ENCODE results near the gene TMEM62.
A peak's percentile ranks its signal among the peaks of the same experiment; 100 is the strongest.

Gene TMEM62

DNA sequence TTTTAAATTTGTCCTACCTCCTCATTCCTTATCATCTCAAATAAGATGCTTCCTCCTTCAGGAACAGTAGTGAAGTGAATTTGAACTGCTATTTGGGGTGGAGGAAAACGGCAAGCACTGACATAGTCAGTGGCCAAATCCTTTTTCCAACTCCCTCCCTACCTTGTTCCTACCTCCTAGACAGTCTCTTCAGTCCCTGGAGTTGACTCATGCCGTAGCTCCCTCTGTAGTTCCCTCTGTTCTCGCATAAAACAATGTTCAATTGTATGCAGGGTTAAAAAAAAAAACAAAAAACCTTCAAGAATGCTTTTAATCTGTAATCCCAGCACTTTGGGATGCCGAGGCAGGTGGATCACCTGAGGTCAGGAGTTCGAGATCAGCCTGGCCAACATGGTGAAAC lies 29.0 kb upstream of the TMEM62 start:
- H3K27ac ChIP-seq (ENCODE audit: insufficient read depth in 1 of 2, low read depth in 1 of 2, low read length in 2 of 2, poor library complexity in 1 of 2, severe bottlenecking in 2 of 2): peak overlapping the region in 1 of 2 experiments; percentile 54
- H3K4me1 ChIP-seq (ENCODE audit: control extremely low read depth in 1 of 4, control insufficient read depth in 4 of 4, insufficient read depth in 4 of 4, low read length in 3 of 4): peaks cover 15 to 35% (median 21%) of the 10 kb centered on the region in 4 experiments
- 74% methylated on average over 3 of the region's 5 CpGs for WGBS (ENCODE audit: insufficient coverage)
- no peaks in the 10 kb centered on the region for H3K27me3 ChIP-seq (replicated peaks in 2 of 5; ENCODE audit: control insufficient read depth in 4 of 5, insufficient read depth in 5 of 5, low read length in 4 of 5)
- ChIA-PET POLR2A (interaction anchor here (1.0 kb wide), 1 partner anchor 30 kb away, joined by 3 read pairs; no protein-coding TSS in a partner anchor), CTCF (interaction anchor here (1.6 kb wide), 1 partner anchor 17 kb away, joined by 3 read pairs; no protein-coding TSS in a partner anchor)
- H3K4me3 ChIP-seq (ENCODE audit: control insufficient read depth in 1 of 7, extremely low read depth in 1 of 7, insufficient read depth in 4 of 7, low read depth in 2 of 7, low read length in 6 of 7): peak overlapping the region in 3 of 7 experiments; percentile 37 to 92 (median 87)
- DNase-seq: no peak
- peaks cover 0 to 23% (median 16%) of the 10 kb centered on the region in 4 experiments for H3K36me3 ChIP-seq (ENCODE audit: control insufficient read depth in 4 of 4, insufficient read depth in 4 of 4, low read length in 3 of 4)
- H3K9me3 ChIP-seq (ENCODE audit: control extremely low read depth in 1 of 5, control insufficient read depth in 4 of 5, insufficient read depth in 2 of 5, low read depth in 1 of 5, low read length in 4 of 5): no peaks in the 10 kb centered on the region

DNA sequence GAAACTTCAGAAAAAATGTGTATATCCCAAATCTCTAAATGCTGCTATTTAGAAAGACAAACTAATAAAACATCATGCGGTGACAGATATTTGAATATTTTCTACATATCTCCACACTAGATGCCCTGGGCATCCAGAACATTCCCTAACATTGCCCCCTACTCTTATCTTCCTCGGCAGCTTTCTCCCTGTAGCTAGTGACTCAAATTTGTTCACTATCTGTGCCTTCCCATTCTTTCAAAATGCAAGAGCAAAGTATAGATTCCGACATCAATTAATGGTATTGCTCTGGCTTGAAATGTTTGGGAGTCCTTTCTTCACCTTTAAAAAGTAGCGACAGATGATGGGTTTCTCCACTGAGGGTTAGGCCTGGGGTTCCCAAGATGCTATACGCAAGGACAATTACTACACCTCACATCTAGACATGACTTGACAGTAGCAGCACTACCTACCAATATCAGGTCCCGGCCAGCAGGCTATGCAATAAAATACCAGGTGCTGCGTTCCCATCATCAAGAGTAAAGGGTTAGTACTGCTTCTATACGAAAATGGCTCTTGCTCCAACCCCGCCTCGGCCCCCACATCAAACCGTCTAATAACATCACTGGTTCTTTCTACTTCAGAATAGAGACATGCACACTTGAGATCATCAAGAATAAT lies 28.2 kb upstream of the TMEM62 start:
- H3K4me3 ChIP-seq (ENCODE audit: control insufficient read depth in 1 of 7, extremely low read depth in 1 of 7, insufficient read depth in 4 of 7, low read depth in 2 of 7, low read length in 6 of 7): peak overlapping the region; percentile 77 to 97 (median 90)
- H3K36me3 ChIP-seq (ENCODE audit: control insufficient read depth in 4 of 4, insufficient read depth in 4 of 4, low read length in 3 of 4): peaks cover 0 to 20% (median 14%) of the 10 kb centered on the region in 4 experiments
- ChIA-PET POLR2A (interaction anchor here (1.0 kb wide), 1 partner anchor 29 kb away, joined by 3 read pairs; no protein-coding TSS in a partner anchor), CTCF (no interaction called here)
- H3K9me3 ChIP-seq (ENCODE audit: control extremely low read depth in 1 of 5, control insufficient read depth in 4 of 5, insufficient read depth in 2 of 5, low read depth in 1 of 5, low read length in 4 of 5): no peaks in the 10 kb centered on the region
- WGBS (ENCODE audit: insufficient coverage): 31% methylated on average over 7 of the region's 11 CpGs
- peak overlapping the region; percentile 85 to 95 for H3K27ac ChIP-seq (ENCODE audit: insufficient read depth in 1 of 2, low read depth in 1 of 2, low read length in 2 of 2, poor library complexity in 1 of 2, severe bottlenecking in 2 of 2)
- DNase-seq: peak; percentile 29 to 67 (median 50)
- no peaks in the 10 kb centered on the region for H3K27me3 ChIP-seq (replicated peaks in 2 of 5; ENCODE audit: control insufficient read depth in 4 of 5, insufficient read depth in 5 of 5, low read length in 4 of 5)
- H3K4me1 ChIP-seq (ENCODE audit: control extremely low read depth in 1 of 4, control insufficient read depth in 4 of 4, insufficient read depth in 4 of 4, low read length in 3 of 4): peaks cover 15 to 35% (median 21%) of the 10 kb centered on the region in 4 experiments

DNA sequence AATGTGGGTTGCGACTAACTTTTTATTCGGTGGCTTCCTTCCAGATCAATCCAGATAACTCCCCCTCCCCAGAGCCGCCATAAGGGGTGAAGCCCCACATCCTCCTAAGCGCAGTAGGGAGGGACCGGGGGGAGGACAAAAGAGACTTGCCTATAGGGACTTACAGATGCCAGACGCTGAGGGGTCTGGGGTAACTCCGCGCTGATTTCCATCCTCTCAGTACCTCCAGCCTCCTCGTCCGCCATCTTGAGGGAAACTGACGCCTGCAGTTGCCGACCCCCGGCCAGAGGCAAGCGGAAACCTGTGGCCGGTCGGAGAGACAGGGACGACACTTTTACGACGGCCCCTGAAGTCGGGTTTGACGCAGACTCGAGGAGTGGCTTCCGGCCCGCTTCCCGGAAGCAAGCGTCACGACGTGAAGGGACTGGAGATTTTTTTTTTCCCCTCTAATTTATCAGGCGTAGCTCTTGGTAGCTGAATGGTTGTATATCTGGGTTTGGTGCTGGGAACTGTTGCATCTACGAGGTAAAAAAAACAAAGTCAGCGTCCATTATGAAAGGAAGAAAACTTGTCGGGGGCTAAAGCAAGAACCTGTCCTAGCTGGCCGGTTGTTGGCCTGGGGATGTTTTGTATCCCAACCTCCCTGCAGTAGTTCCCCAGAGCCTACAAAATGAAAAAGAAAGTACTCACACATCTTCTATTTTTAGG lies 27.5 kb upstream of the TMEM62 start, which contains the start of gene UBR1:
Gene UBR1 (minus strand): TSS at position 261 of the 708 bp plus-strand sequence. CDS start 16 bp downstream, at position 245.
- WGBS (ENCODE audit: insufficient coverage): 0% methylated on average over 26 of the region's 33 CpGs
- H3K4me3 ChIP-seq (ENCODE audit: control insufficient read depth in 1 of 7, extremely low read depth in 1 of 7, insufficient read depth in 4 of 7, low read depth in 2 of 7, low read length in 6 of 7): peak within 1 kb of the TSS; percentile 77 to 97 (median 90)

GRCh38 chr15:43106486-43106829 lies 26.9 kb upstream of the TMEM62 start:
- no peak for DNase-seq
- H3K4me1 ChIP-seq (ENCODE audit: control extremely low read depth in 1 of 4, control insufficient read depth in 4 of 4, insufficient read depth in 4 of 4, low read length in 3 of 4): peaks cover 15 to 35% (median 21%) of the 10 kb centered on the region in 4 experiments
- H3K27ac ChIP-seq (ENCODE audit: insufficient read depth in 1 of 2, low read depth in 1 of 2, low read length in 2 of 2, poor library complexity in 1 of 2, severe bottlenecking in 2 of 2): peak overlapping the region; percentile 85 to 95
- no peaks in the 10 kb centered on the region for H3K9me3 ChIP-seq (ENCODE audit: control extremely low read depth in 1 of 5, control insufficient read depth in 4 of 5, insufficient read depth in 2 of 5, low read depth in 1 of 5, low read length in 4 of 5)
- H3K36me3 ChIP-seq (ENCODE audit: control insufficient read depth in 4 of 4, insufficient read depth in 4 of 4, low read length in 3 of 4): peaks cover 0 to 10% (median 9%) of the 10 kb centered on the region in 4 experiments
- H3K4me3 ChIP-seq (ENCODE audit: control insufficient read depth in 1 of 7, extremely low read depth in 1 of 7, insufficient read depth in 4 of 7, low read depth in 2 of 7, low read length in 6 of 7): peak overlapping the region in 6 of 7 experiments; percentile 87 to 97 (median 91)
- CTCF ChIA-PET: interaction anchor here (1.3 to 1.5 kb wide), 2 partner anchors 11 to 16 kb away, joined by 5 to 8 read pairs; no protein-coding TSS in a partner anchor
- POLR2A ChIA-PET: interaction anchor here (0.7 kb wide), 1 partner anchor 15 kb away, joined by 3 read pairs; no protein-coding TSS in a partner anchor
- 10% methylated on average over 2 of the region's 7 CpGs for WGBS (ENCODE audit: insufficient coverage)
- no peaks in the 10 kb centered on the region for H3K27me3 ChIP-seq (replicated peaks in 2 of 5; ENCODE audit: control insufficient read depth in 4 of 5, insufficient read depth in 5 of 5, low read length in 4 of 5)

More for the DNA sequence above, 27.5 kb upstream of the TMEM62 start, which contains the start of gene UBR1:
- H3K27me3 ChIP-seq (replicated peaks in 2 of 5; ENCODE audit: control insufficient read depth in 4 of 5, insufficient read depth in 5 of 5, low read length in 4 of 5): no peaks in the 10 kb centered on the region
- peaks cover 15 to 35% (median 21%) of the 10 kb centered on the region in 4 experiments for H3K4me1 ChIP-seq (ENCODE audit: control extremely low read depth in 1 of 4, control insufficient read depth in 4 of 4, insufficient read depth in 4 of 4, low read length in 3 of 4)
- no peaks in the 10 kb centered on the region for H3K9me3 ChIP-seq (ENCODE audit: control extremely low read depth in 1 of 5, control insufficient read depth in 4 of 5, insufficient read depth in 2 of 5, low read depth in 1 of 5, low read length in 4 of 5)
- DNase-seq: peak; percentile 97 to 99 (median 97)
- peak within 1 kb of the TSS; percentile 85 to 95 for H3K27ac ChIP-seq (ENCODE audit: insufficient read depth in 1 of 2, low read depth in 1 of 2, low read length in 2 of 2, poor library complexity in 1 of 2, severe bottlenecking in 2 of 2)
- POLR2A ChIA-PET: no interaction called here
- CTCF ChIA-PET: interaction anchor here (1.3 to 1.5 kb wide), 2 partner anchors 11 to 16 kb away, joined by 5 to 8 read pairs; no protein-coding TSS in a partner anchor
- peaks cover 0 to 14% (median 12%) of the 10 kb centered on the region in 4 experiments for H3K36me3 ChIP-seq (ENCODE audit: control insufficient read depth in 4 of 4, insufficient read depth in 4 of 4, low read length in 3 of 4)

GRCh38 chr15:43107751-43108150 lies 25.6 kb upstream of the TMEM62 start:
- POLR2A ChIA-PET: no interaction called here
- peak in 2 of 3 donors; percentile 48 to 57 for DNase-seq

GRCh38 chr15:43111354-43111753 lies 22.0 kb upstream of the TMEM62 start:
- no peaks in the 10 kb centered on the region for H3K36me3 ChIP-seq (ENCODE audit: control insufficient read depth in 4 of 4, insufficient read depth in 4 of 4, low read length in 3 of 4)
- CTCF ChIA-PET: interaction anchor here (1.2 kb wide), 1 partner anchor 11 kb away, joined by 4 read pairs; no protein-coding TSS in a partner anchor
- H3K9me3 ChIP-seq (ENCODE audit: control extremely low read depth in 1 of 5, control insufficient read depth in 4 of 5, insufficient read depth in 2 of 5, low read depth in 1 of 5, low read length in 4 of 5): no peaks in the 10 kb centered on the region
- peaks cover 3 to 17% (median 6%) of the 10 kb centered on the region in 4 experiments for H3K4me1 ChIP-seq (ENCODE audit: control extremely low read depth in 1 of 4, control insufficient read depth in 4 of 4, insufficient read depth in 4 of 4, low read length in 3 of 4)
- H3K27me3 ChIP-seq (replicated peaks in 2 of 5; ENCODE audit: control insufficient read depth in 4 of 5, insufficient read depth in 5 of 5, low read length in 4 of 5): no peaks in the 10 kb centered on the region
- POLR2A ChIA-PET: no interaction called here
- no peak for DNase-seq
- H3K4me3 ChIP-seq (ENCODE audit: control insufficient read depth in 1 of 7, extremely low read depth in 1 of 7, insufficient read depth in 4 of 7, low read depth in 2 of 7, low read length in 6 of 7): no peak overlapping the region
- H3K27ac ChIP-seq (ENCODE audit: insufficient read depth in 1 of 2, low read depth in 1 of 2, low read length in 2 of 2, poor library complexity in 1 of 2, severe bottlenecking in 2 of 2): no peak overlapping the region
- 100% methylated on average over 1 of the region's 3 CpGs for WGBS (ENCODE audit: insufficient coverage)

More at GRCh38 chr15:43107751-43108150, 25.6 kb upstream of the TMEM62 start:
- Histone ChIP-seq H3K36me3 (ENCODE audit: control insufficient read depth in 4 of 4, insufficient read depth in 4 of 4, low read length in 3 of 4) (peaks cover 0 to 3% (median 1%) of the 10 kb centered on the region in 4 experiments), H3K4me3 (ENCODE audit: control insufficient read depth in 1 of 7, extremely low read depth in 1 of 7, insufficient read depth in 4 of 7, low read depth in 2 of 7, low read length in 6 of 7) (no peak overlapping the region), H3K27ac (ENCODE audit: insufficient read depth in 1 of 2, low read depth in 1 of 2, low read length in 2 of 2, poor library complexity in 1 of 2, severe bottlenecking in 2 of 2) (no peak overlapping the region), H3K27me3 (replicated peaks in 2 of 5; ENCODE audit: control insufficient read depth in 4 of 5, insufficient read depth in 5 of 5, low read length in 4 of 5) (no peaks in the 10 kb centered on the region), H3K9me3 (ENCODE audit: control extremely low read depth in 1 of 5, control insufficient read depth in 4 of 5, insufficient read depth in 2 of 5, low read depth in 1 of 5, low read length in 4 of 5) (no peaks in the 10 kb centered on the region), H3K4me1 (ENCODE audit: control extremely low read depth in 1 of 4, control insufficient read depth in 4 of 4, insufficient read depth in 4 of 4, low read length in 3 of 4) (peaks cover 15 to 35% (median 21%) of the 10 kb centered on the region in 4 experiments)
- 90% methylated on average over 1 of the region's 1 CpG for WGBS (ENCODE audit: insufficient coverage)
- CTCF ChIA-PET: interaction anchor here (1.0 kb wide), 1 partner anchor 29 kb away, joined by 4 read pairs; no protein-coding TSS in a partner anchor

Data from common myeloid progenitor, CD34-positive (primary cell).